NCI-H2196 (cell line): ENCODE results near the gene JAML.
"Not testable (repeated sequence)": the region's sequence is repeated elsewhere in the genome, so short reads cannot be mapped to it uniquely, and the experiment has no call there.

Experiments used
- DNase-seq: peaks from one replicate; lab custom pipeline; 2025; ENCODE audit not compliant: unreplicated experiment; lab: John Stamatoyannopoulos, UW

The JAML gene

GRCh38 chr11:118199135-118199534 lies 25.7 kb downstream of the JAML start:
- no peak for DNase-seq

GRCh38 chr11:118198370-118198769 lies 26.4 kb downstream of the JAML start:
- peak; percentile 73 for DNase-seq

- DNase-seq: peak; percentile 85
Observed at GRCh38 chr11:118194835-118195627, 29.8 kb downstream of the JAML start.

- DNase-seq: no peak
Observed at GRCh38 chr11:118193910-118194566, 30.8 kb downstream of the JAML start.

GRCh38 chr11:118192817-118193216 lies 32.0 kb downstream of the JAML start:
- DNase-seq: not testable (repeated sequence)

GRCh38 chr11:118190942-118191506 lies 33.8 kb downstream of the JAML start:
- not testable (repeated sequence) for DNase-seq

GRCh38 chr11:118186346-118187107 lies 38.3 kb downstream of the JAML start:
- DNase-seq: no peak

- DNase-seq: no peak
Observed at GRCh38 chr11:118184784-118185579, 39.8 kb downstream of the JAML start.

GRCh38 chr11:118183691-118184090 lies 41.1 kb downstream of the JAML start:
- DNase-seq: not testable (repeated sequence)

- no peak for DNase-seq
Observed at GRCh38 chr11:118180300-118180703, 44.5 kb downstream of the JAML start.

- DNase-seq: no peak
Observed at GRCh38 chr11:118176778-118177134, 48.1 kb downstream of the JAML start.

- no peak for DNase-seq
Observed at GRCh38 chr11:118175993-118176777, 48.6 kb downstream of the JAML start, which contains the start of gene SCN2B. Gene SCN2B (minus strand): TSS chr11:118176639. CDS start chr11:118176431, 208 bp downstream.

GRCh38 chr11:118175031-118175992 lies 49.5 kb downstream of the JAML start:
- no peak for DNase-seq

GRCh38 chr11:118174006-118174567 lies 50.7 kb downstream of the JAML start:
- no peak for DNase-seq

GRCh38 chr11:118172356-118172755 lies 52.5 kb downstream of the JAML start:
- no peak for DNase-seq

- peak; percentile 77 for DNase-seq
Observed at GRCh38 chr11:118171269-118172062, 53.3 kb downstream of the JAML start.

- DNase-seq: no peak
Observed at GRCh38 chr11:118170882-118171268, 53.9 kb downstream of the JAML start.
